ENCODE measurements around the gene EZH2. TPM values are rescaled to one million over a fixed set of nuclear protein-coding genes. Genes with fewer than 3 reads are reported as not detected.

The EZH2 gene
- total RNA-seq, 1 experiment from 2014 or later, result 48.1 TPM

DNA sequence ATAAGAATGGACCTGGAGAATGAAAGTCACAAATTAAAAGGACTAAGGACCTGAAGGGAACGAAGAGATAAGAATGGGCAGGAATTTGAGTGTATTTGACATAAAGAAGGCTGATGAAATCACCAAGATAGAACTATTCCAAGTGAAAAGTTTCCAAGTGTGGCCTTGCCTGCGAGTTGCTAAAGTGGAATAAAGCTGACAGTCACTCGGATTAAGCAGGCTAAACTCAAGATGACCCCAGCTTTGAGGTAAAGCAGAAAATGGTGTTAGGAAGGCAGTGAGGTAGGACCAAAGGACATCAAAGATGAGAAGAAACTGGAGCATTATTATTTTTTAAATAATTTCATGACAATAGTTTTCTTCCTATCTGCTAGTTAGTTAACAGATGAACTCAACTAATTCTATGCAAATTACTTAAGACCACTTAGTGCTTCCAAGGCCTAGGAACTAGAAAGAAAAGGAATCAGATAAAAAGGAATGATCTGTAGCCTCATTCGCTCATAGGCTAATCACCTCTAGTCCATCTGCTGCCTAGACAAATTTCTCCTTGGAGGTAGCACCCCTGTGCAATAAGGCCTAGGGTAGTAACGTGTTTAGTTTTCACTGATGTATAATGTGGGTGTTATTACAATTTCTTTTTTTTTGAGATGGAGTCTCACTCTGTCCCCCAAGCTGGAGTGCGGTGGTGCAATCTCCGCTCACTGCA is 34.5 kb downstream of the EZH2 start:
- TF ChIP-seq, protein P1, sequence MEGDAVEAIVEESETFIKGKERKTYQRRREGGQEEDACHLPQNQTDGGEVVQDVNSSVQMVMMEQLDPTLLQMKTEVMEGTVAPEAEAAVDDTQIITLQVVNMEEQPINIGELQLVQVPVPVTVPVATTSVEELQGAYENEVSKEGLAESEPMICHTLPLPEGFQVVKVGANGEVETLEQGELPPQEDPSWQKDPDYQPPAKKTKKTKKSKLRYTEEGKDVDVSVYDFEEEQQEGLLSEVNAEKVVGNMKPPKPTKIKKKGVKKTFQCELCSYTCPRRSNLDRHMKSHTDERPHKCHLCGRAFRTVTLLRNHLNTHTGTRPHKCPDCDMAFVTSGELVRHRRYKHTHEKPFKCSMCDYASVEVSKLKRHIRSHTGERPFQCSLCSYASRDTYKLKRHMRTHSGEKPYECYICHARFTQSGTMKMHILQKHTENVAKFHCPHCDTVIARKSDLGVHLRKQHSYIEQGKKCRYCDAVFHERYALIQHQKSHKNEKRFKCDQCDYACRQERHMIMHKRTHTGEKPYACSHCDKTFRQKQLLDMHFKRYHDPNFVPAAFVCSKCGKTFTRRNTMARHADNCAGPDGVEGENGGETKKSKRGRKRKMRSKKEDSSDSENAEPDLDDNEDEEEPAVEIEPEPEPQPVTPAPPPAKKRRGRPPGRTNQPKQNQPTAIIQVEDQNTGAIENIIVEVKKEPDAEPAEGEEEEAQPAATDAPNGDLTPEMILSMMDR (IDR thresholded peaks at IDR 0.05; ENCODE audit: unreplicated experiment), result no peak
- Mint-ChIP-seq H3K9me3 (ENCODE audit: unreplicated experiment) (no peaks in the 10 kb centered on the region), H3K27ac (ENCODE audit: low read depth, unreplicated experiment) (peak overlapping the region; percentile 7), H3K27me3 (ENCODE audit: insufficient read depth, unreplicated experiment) (no peaks in the 10 kb centered on the region), H3K36me3 (ENCODE audit: insufficient read depth, unreplicated experiment) (no peaks in the 10 kb centered on the region), H3K4me1 (ENCODE audit: insufficient read depth, unreplicated experiment) (peaks cover 14% of the 10 kb centered on the region), H3K4me3 (ENCODE audit: unreplicated experiment) (no peak overlapping the region)
- POLR2A ChIA-PET, result interaction anchor here (1.3 kb wide), 1 partner anchor 10 kb away, joined by 4 read pairs; no protein-coding TSS in a partner anchor
- CTCF ChIA-PET, result interaction anchor here (0.6 kb wide), 1 partner anchor 112 kb away, joined by 3 read pairs; no protein-coding TSS in a partner anchor
- DNase-seq (ENCODE audit: unreplicated experiment), result no peak
- intact Hi-C loops (cut with micrococcal nuclease), result no loop called here
- BruUV-seq (replicated peaks), result no TSS peak

DNA sequence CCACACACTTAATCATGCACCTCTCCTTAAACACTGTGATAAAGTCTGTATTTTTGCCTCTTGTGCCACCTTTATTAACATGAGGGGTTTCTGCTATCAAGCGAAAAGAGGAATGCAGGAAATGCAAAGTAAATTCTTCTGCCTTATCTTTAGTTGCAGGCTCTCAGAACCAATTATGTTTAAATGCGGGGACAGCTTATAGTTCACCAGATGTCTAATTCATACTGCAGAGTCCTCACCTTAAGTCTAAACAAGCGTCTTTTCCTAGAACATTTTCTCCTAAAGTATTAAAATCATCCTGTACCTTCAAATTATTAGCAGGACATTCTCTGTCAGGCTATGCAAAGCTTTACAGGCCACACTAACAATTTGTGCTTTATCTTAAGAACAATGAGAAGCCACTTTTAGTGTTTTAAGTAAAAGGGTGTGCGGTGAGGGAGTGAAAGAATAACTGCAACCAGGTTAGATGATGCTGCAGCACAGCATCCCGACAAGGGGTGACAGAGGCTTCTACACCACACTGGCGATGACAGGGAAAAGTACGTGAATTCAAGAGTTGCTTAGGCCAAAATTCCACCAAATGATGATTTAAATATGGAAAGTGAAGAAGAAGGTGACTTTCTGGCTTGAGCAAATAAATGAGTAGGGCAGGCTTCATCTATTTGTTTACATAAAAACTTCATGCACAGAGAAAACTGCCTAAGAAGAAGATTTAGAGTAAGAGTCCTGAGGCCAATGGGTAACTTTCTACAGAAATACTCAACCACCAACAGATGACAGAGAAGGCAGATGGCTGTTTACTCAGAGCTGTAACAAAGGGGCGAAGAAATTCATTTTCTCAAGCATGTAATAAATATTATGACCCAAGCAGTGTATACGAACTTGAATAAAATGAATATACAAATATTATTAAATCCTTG is 36.0 kb downstream of the EZH2 start:
- H3K4me3 Mint-ChIP-seq (ENCODE audit: unreplicated experiment), result no peak overlapping the region

DNA sequence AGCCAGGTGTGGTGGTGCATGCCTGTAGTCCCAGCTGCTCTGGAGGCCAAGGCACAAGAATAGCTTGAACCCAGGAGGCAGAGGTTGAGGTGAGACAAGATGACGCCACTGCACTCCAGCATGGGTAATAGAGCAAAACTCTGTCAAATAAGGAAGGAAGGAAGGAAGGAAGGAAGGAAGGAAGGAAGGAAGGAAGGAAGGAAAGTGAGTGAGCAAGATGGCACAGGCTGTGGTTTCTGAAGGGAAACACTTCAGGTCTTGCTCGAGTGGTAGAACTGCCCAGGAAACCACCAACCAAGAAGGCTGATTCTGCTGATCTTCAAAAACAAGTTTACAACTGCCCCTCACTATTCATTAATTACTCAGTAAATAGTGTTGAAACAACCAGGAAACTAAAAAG is 45.2 kb downstream of the EZH2 start:
- TF ChIP-seq, protein P1 (IDR thresholded peaks at IDR 0.05; ENCODE audit: unreplicated experiment), result no peak
- peaks cover 11% of the 10 kb centered on the region for H3K4me1 Mint-ChIP-seq (ENCODE audit: insufficient read depth, unreplicated experiment)
- no TSS peak for BruUV-seq (replicated peaks)
- ChIA-PET POLR2A (interaction anchor here (0.6 to 2.5 kb wide), 2 partner anchors 19 to 103 kb away, joined by 3 to 24 read pairs; no protein-coding TSS in a partner anchor), CTCF (interaction anchor here (0.6 to 2.4 kb wide), 3 partner anchors 12 to 36 kb away, joined by 3 to 7 read pairs (median 6); no protein-coding TSS in a partner anchor)
- peaks cover 26% of the 10 kb centered on the region for H3K36me3 Mint-ChIP-seq (ENCODE audit: insufficient read depth, unreplicated experiment)
- H3K27me3 Mint-ChIP-seq (ENCODE audit: insufficient read depth, unreplicated experiment), result no peaks in the 10 kb centered on the region
- H3K27ac Mint-ChIP-seq (ENCODE audit: low read depth, unreplicated experiment), result peak overlapping the region; percentile 71
- intact Hi-C loops (cut with micrococcal nuclease), result no loop called here
- no peak for DNase-seq (ENCODE audit: unreplicated experiment)
- no peak overlapping the region for H3K4me3 Mint-ChIP-seq (ENCODE audit: unreplicated experiment)
- no peaks in the 10 kb centered on the region for H3K9me3 Mint-ChIP-seq (ENCODE audit: unreplicated experiment)

More for the DNA sequence above, 36.0 kb downstream of the EZH2 start:
- TF ChIP-seq, protein P1 (IDR thresholded peaks at IDR 0.05; ENCODE audit: unreplicated experiment), result no peak
- intact Hi-C loops (cut with micrococcal nuclease), result no loop called here
- DNase-seq (ENCODE audit: unreplicated experiment), result no peak
- Mint-ChIP-seq H3K27me3 (ENCODE audit: insufficient read depth, unreplicated experiment) (no peaks in the 10 kb centered on the region), H3K9me3 (ENCODE audit: unreplicated experiment) (no peaks in the 10 kb centered on the region), H3K36me3 (ENCODE audit: insufficient read depth, unreplicated experiment) (peaks cover 8% of the 10 kb centered on the region), H3K4me1 (ENCODE audit: insufficient read depth, unreplicated experiment) (peaks cover 14% of the 10 kb centered on the region), H3K27ac (ENCODE audit: low read depth, unreplicated experiment) (peak overlapping the region; percentile 7)
- ChIA-PET POLR2A (interaction anchor here (0.6 to 2.1 kb wide), 4 partner anchors 8 to 35 kb away, joined by 3 to 12 read pairs (median 4); partner anchors contain the start of gene EZH2), CTCF (interaction anchor here (0.6 to 1.9 kb wide), 3 partner anchors 8 to 139 kb away, joined by 3 to 8 read pairs (median 5); no protein-coding TSS in a partner anchor)
- no TSS peak for BruUV-seq (replicated peaks)

DNA sequence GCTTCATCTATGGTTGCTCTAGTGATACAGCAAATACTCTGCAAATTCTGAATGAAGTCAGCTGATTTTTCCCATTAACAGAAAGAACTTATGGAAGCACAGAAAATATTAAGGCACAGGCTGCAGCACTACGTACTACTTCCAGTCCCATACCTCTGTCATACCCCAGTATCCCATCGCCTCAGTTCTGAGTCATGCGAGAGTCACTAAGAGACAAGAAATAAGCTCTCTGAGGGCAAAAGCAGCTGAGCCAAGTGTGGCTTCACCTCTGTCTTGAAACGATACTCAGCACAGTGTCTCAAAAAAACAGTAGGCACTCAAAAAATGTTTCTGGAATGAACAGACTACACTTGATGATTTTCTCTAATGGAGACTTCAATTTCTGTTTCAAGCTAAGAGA is 48.2 kb downstream of the EZH2 start:
- Mint-ChIP-seq H3K9me3 (ENCODE audit: unreplicated experiment) (no peaks in the 10 kb centered on the region), H3K27ac (ENCODE audit: low read depth, unreplicated experiment) (no peak overlapping the region)
- BruUV-seq (replicated peaks), result no TSS peak

More for the DNA sequence above, 48.2 kb downstream of the EZH2 start:
- Mint-ChIP-seq H3K27me3 (ENCODE audit: insufficient read depth, unreplicated experiment) (no peaks in the 10 kb centered on the region), H3K4me1 (ENCODE audit: insufficient read depth, unreplicated experiment) (peaks cover 11% of the 10 kb centered on the region), H3K36me3 (ENCODE audit: insufficient read depth, unreplicated experiment) (peaks cover 26% of the 10 kb centered on the region), H3K4me3 (ENCODE audit: unreplicated experiment) (no peak overlapping the region)
- DNase-seq (ENCODE audit: unreplicated experiment), result no peak
- ChIA-PET CTCF (no interaction called here), POLR2A (interaction anchor here (1.1 to 1.3 kb wide), 2 partner anchors 14 to 106 kb away, joined by 4 read pairs; no protein-coding TSS in a partner anchor)
- TF ChIP-seq, protein P1 (IDR thresholded peaks at IDR 0.05; ENCODE audit: unreplicated experiment), result no peak
- intact Hi-C loops (cut with micrococcal nuclease), result no loop called here

Measured in MCF 10A (cell line).